Transverse colon (tissue), 4 donors: Measurements from ENCODE around the gene GRPR.

Experiments
- POLR2AphosphoS5 ChIP-seq, 3 donors: sonication (generic); formaldehyde crosslinking; IDR thresholded peaks; one replicate each; pipeline ENCODE4 v1.6.1; 2016; ENCODE audit warnings: antibody characterized with exemption in 3 of 3
- TF ChIP-seq, protein P1 (sequence below), 5 experiments: fragments of 200-600 bp in 3 of 5; fragments of 450-650 bp in 2 of 5; sonication (generic) in 3 of 5; IDR thresholded peaks; 1 replicate in 2 of 5; 2 replicates in 3 of 5; pipeline ENCODE4 v1.5.1; 2016 to 2017; ENCODE audit warnings: antibody characterized with exemption in 5 of 5, inconsistent platforms in 3 of 5, mild to moderate bottlenecking in 2 of 5, moderate library complexity in 1 of 5

DNA sequence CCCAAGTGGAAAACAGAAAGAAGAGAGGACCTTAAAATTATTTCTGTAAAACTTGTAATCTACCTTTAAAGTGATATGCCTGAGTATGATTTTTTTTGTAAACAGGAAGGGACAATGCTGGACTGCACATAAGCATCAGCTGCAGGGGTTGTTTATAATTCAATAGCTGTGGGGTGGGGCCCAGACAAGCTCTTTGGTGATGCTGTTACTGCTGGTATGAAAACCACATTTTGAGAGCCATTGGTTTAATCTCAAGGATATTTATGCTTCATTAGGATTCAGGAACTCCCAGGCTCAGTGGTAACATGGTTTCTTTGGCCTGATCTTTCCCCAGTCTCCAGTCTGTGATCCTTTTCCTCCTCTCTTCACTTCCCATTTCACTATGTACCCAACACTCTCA lies 34.3 kb upstream of the GRPR start:
- TF ChIP-seq, protein P1, sequence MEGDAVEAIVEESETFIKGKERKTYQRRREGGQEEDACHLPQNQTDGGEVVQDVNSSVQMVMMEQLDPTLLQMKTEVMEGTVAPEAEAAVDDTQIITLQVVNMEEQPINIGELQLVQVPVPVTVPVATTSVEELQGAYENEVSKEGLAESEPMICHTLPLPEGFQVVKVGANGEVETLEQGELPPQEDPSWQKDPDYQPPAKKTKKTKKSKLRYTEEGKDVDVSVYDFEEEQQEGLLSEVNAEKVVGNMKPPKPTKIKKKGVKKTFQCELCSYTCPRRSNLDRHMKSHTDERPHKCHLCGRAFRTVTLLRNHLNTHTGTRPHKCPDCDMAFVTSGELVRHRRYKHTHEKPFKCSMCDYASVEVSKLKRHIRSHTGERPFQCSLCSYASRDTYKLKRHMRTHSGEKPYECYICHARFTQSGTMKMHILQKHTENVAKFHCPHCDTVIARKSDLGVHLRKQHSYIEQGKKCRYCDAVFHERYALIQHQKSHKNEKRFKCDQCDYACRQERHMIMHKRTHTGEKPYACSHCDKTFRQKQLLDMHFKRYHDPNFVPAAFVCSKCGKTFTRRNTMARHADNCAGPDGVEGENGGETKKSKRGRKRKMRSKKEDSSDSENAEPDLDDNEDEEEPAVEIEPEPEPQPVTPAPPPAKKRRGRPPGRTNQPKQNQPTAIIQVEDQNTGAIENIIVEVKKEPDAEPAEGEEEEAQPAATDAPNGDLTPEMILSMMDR (IDR thresholded peaks at IDR 0.05), result no peak
- TF ChIP-seq POLR2AphosphoS5 (IDR thresholded peaks at IDR 0.05), result no peak
